Gastrocnemius medialis (tissue), 4 donors: ENCODE data around the gene KIF7. TPM values are rescaled to one million over a fixed set of nuclear protein-coding genes. Genes with fewer than 3 reads are reported as not detected.

Source experiments
- ATAC-seq, 2 donors: fragments of 150-250 bp; one replicate each; pipeline ENCODE4 v1.9.1; 2016
- DNase-seq, 2 donors: peaks; one replicate each; pipeline ENCODE4 v3.0.0-alpha.2; 2019
- H3K27ac ChIP-seq, 4 donors: fragments of 200-600 bp; sonication (generic); 1 replicate in 1 of 4; 2 replicates in 3 of 4; pipeline ENCODE4 v1.5.1; 2016 to 2018; ENCODE audit warnings: mild to moderate bottlenecking in 2 of 4, moderate library complexity in 1 of 4
- H3K27me3 ChIP-seq, 3 donors: fragments of 200-600 bp; sonication (generic) in 2 of 3; 1 replicate in 1 of 3; 2 replicates in 2 of 3; pipeline versions ENCODE4 v1.5.1 to v1.6.0; 2016 to 2019; ENCODE audit warnings: mild to moderate bottlenecking in 1 of 3, moderate library complexity in 1 of 3
- H3K36me3 ChIP-seq, 2 donors: fragments of 200-600 bp; sonication (generic) in 1 of 2; one replicate each; pipeline ENCODE4 v1.5.1; 2017 to 2018
- H3K4me1 ChIP-seq, 2 donors: fragments of 200-600 bp; sonication (generic) in 1 of 2; one replicate each; pipeline ENCODE4 v1.5.1; 2016 to 2017; ENCODE audit warnings: mild to moderate bottlenecking in 2 of 2
- H3K4me3 ChIP-seq, 4 donors: fragments of 200-600 bp; sonication (generic) in 3 of 4; 1 replicate in 1 of 4; 2 replicates in 3 of 4; pipeline ENCODE4 v1.5.1; 2016 to 2019; ENCODE audit warnings: mild to moderate bottlenecking in 2 of 4
- H3K9me3 ChIP-seq, 3 donors: fragments of 200-600 bp; sonication (generic) in 2 of 3; 1 replicate in 1 of 3; 2 replicates in 2 of 3; pipeline ENCODE4 v1.5.1; 2016 to 2019
- CTCF ChIP-seq, 5 experiments: fragments of 450-650 bp in 3 of 5; fragments of 200-600 bp in 2 of 5; sonication (generic) in 2 of 5; IDR thresholded peaks in 4 of 5; conservative IDR thresholded peaks in 1 of 5; 1 replicate in 4 of 5; 2 replicates in 1 of 5; pipeline ENCODE4 v1.5.1; 2016 to 2019; ENCODE audit warnings: antibody characterized with exemption in 5 of 5, mild to moderate bottlenecking in 3 of 5, moderate library complexity in 3 of 5
- POLR2A ChIP-seq, 2 donors: fragments of 450-650 bp; IDR thresholded peaks; one replicate each; pipeline ENCODE4 v1.6.1; 2017; ENCODE audit warnings: antibody characterized with exemption in 2 of 2, mild to moderate bottlenecking in 2 of 2, moderate library complexity in 2 of 2
- in situ Hi-C, 4 donors: fragments of 200-750 bp; cut with MboI; loops; one replicate each; pipeline versions ENCODE4 v1.15.0 to v1.8.0; 2017; ENCODE audit warnings: low sequenced_read_pairs in 4 of 4
- intact Hi-C: fragments of 100-400 bp; cut with DNase I; formaldehyde crosslinking; loops from one replicate; pipeline ENCODE4 v1.15.1; 2023; ENCODE audit warnings: low total_unique reads
- total RNA-seq, 4 donors: library from RNA; depleted of rRNA; stranded (reverse); fragments of >200 nt; gene quantifications; one replicate each; pipeline versions ENCODE4 v1.1.0 to v1.2.3, GENCODE V29; 2016

Gene KIF7
- total RNA-seq, 4 donors from 2014 or later, result 0.19 to 0.66 (median 0.61) TPM

GRCh38 chr15:89667706-89667960 lies 12.4 kb upstream of the KIF7 start:
- Histone ChIP-seq H3K9me3 (no peaks in the 10 kb centered on the region), H3K4me1 (peaks cover 12 to 14% of the 10 kb centered on the region in 2 donors), H3K4me3 (no peak overlapping the region), H3K27ac (no peak overlapping the region), H3K27me3 (no peaks in the 10 kb centered on the region), H3K36me3 (no peaks in the 10 kb centered on the region)
- ATAC-seq, result no peak
- in situ Hi-C loops, result no loop called here
- intact Hi-C loops, result no loop called here
- no peak for DNase-seq
- TF ChIP-seq POLR2A (IDR thresholded peaks at IDR 0.05), result no peak
- no peak for TF ChIP-seq CTCF (IDR thresholded peaks at IDR 0.05 in 4 of 5, conservative IDR thresholded peaks at IDR 0.05 in 1 of 5)

GRCh38 chr15:89666858-89667705 lies 11.8 kb upstream of the KIF7 start:
- H3K9me3 ChIP-seq, result no peaks in the 10 kb centered on the region
- in situ Hi-C loops, result no loop called here
- no peak overlapping the region for H3K4me3 ChIP-seq
- no peak overlapping the region for H3K27ac ChIP-seq
- no peaks in the 10 kb centered on the region for H3K36me3 ChIP-seq
- DNase-seq (no peak), ATAC-seq (no peak)
- peaks cover 14 to 16% of the 10 kb centered on the region in 2 donors for H3K4me1 ChIP-seq
- intact Hi-C loops, result no loop called here
- H3K27me3 ChIP-seq, result no peaks in the 10 kb centered on the region
- TF ChIP-seq POLR2A (IDR thresholded peaks at IDR 0.05) (no peak), CTCF (IDR thresholded peaks at IDR 0.05 in 4 of 5, conservative IDR thresholded peaks at IDR 0.05 in 1 of 5) (no peak)

- no peaks in the 10 kb centered on the region for H3K36me3 ChIP-seq
- no peak for ATAC-seq
- in situ Hi-C loops, result no loop called here
- no peak for TF ChIP-seq POLR2A (IDR thresholded peaks at IDR 0.05)
- peak overlapping the region; percentile 57 to 78 (median 72) for H3K27ac ChIP-seq
- intact Hi-C loops, result no loop called here
- H3K27me3 ChIP-seq, result no peaks in the 10 kb centered on the region
- H3K9me3 ChIP-seq, result no peaks in the 10 kb centered on the region
- peak overlapping the region in 1 of 4 donors; percentile 53 for H3K4me3 ChIP-seq
- peaks cover 14 to 16% of the 10 kb centered on the region in 2 donors for H3K4me1 ChIP-seq
- DNase-seq, result no peak
These were observed 11.1 kb upstream of the KIF7 start for GRCh38 chr15:89666184-89666857.

- no peaks in the 10 kb centered on the region for H3K9me3 ChIP-seq
- H3K27ac ChIP-seq, result peak overlapping the region; percentile 57 to 78 (median 72)
- in situ Hi-C loops (no loop called here), intact Hi-C loops (no loop called here)
- no peaks in the 10 kb centered on the region for H3K27me3 ChIP-seq
- H3K4me1 ChIP-seq, result peaks cover 14 to 16% of the 10 kb centered on the region in 2 donors
- H3K36me3 ChIP-seq, result no peaks in the 10 kb centered on the region
- DNase-seq (peak in 1 of 2 donors; percentile 32), ATAC-seq (peak; percentile 43 to 57)
- TF ChIP-seq POLR2A (IDR thresholded peaks at IDR 0.05) (peak in 1 of 2 donors; percentile 21), CTCF (IDR thresholded peaks at IDR 0.05 in 4 of 5, conservative IDR thresholded peaks at IDR 0.05 in 1 of 5) (no peak)
- H3K4me3 ChIP-seq, result peak overlapping the region; percentile 37 to 60 (median 50)
These were observed 10.3 kb upstream of the KIF7 start for GRCh38 chr15:89665449-89666181.
